IMR-90 (cell line): Measurements from ENCODE around the gene CYP26B1.

Source experiments
- BHLHE40 ChIP-seq: fragments of 150-350 bp; IDR thresholded peaks from 2 replicates; pipeline ENCODE4 v1.6.1; 2016; ENCODE audit warnings: mild to moderate bottlenecking, low read depth, low read length
- CEBPB ChIP-seq: IDR thresholded peaks from 2 replicates; pipeline ENCODE4 v1.6.1; 2012; ENCODE audit warnings: low read depth, low read length, improper control_type of control experiment
- MAZ ChIP-seq: IDR thresholded peaks from 2 replicates; pipeline ENCODE4 v1.6.1; 2012; ENCODE audit warnings: low read depth, mild to moderate bottlenecking, low read length, improper control_type of control experiment, moderate library complexity, borderline replicate concordance
- MXI1 ChIP-seq: IDR thresholded peaks from 2 replicates; pipeline ENCODE4 v1.6.1; 2012; ENCODE audit warnings: low read depth, mild to moderate bottlenecking, low read length, moderate library complexity, borderline replicate concordance
- POLR2A ChIP-seq: IDR thresholded peaks from 2 replicates; pipeline ENCODE4 v1.6.1; 2012; ENCODE audit warnings: mild to moderate bottlenecking, low read depth, low read length
- RAD21 ChIP-seq: IDR thresholded peaks from 2 replicates; pipeline ENCODE4 v1.6.1; 2012; ENCODE audit warnings: low read length, improper control_type of control experiment
- RCOR1 ChIP-seq: IDR thresholded peaks from 2 replicates; pipeline ENCODE4 v1.6.1; 2012; ENCODE audit warnings: mild to moderate bottlenecking, low read length, improper control_type of control experiment; ENCODE audit not compliant: insufficient replicate concordance
- RFX5 ChIP-seq: IDR thresholded peaks from 2 replicates; pipeline ENCODE4 v1.8.0; 2012; ENCODE audit warnings: low read depth, mild to moderate bottlenecking, low read length, moderate library complexity
- SMC3 ChIP-seq: fragments of 150-350 bp; IDR thresholded peaks from 2 replicates; pipeline ENCODE4 v1.6.1; 2016; ENCODE audit warnings: low read depth, mild to moderate bottlenecking, antibody characterized with exemption, low read length, moderate library complexity
- TF ChIP-seq, protein P1 (sequence below): conservative IDR thresholded peaks from 2 replicates; pipeline ENCODE4 v1.5.1; 2012; ENCODE audit warnings: mild to moderate bottlenecking, low read depth, low read length, improper control_type of control experiment
- TF ChIP-seq, protein P2 (sequence below): fragments of 150-350 bp; IDR thresholded peaks from 2 replicates; pipeline ENCODE4 v1.6.1; 2017; ENCODE audit warnings: mild to moderate bottlenecking, antibody characterized with exemption, low read length, low read depth

DNA sequence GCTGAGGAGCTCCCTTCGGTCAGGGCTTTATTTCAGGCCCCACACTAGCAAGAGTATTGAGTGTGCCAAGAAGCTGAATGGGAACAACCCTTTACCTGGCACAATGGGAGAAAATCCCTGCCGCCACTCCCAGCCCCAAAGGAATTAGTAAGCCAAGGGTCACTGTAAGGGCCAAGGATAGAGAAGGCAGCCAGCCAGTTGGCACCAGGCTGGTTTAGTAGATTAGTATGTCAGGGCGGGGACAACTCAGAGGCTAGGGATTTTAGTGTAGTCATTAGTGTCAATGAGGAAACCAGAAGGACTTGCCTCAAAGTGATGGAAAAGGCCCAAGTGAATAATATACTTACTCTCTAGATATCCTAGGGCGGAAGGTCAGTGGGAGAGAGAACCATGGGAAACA is 34.9 kb upstream of the CYP26B1 start:
- no peak for TF ChIP-seq RAD21
- TF ChIP-seq, protein P1, sequence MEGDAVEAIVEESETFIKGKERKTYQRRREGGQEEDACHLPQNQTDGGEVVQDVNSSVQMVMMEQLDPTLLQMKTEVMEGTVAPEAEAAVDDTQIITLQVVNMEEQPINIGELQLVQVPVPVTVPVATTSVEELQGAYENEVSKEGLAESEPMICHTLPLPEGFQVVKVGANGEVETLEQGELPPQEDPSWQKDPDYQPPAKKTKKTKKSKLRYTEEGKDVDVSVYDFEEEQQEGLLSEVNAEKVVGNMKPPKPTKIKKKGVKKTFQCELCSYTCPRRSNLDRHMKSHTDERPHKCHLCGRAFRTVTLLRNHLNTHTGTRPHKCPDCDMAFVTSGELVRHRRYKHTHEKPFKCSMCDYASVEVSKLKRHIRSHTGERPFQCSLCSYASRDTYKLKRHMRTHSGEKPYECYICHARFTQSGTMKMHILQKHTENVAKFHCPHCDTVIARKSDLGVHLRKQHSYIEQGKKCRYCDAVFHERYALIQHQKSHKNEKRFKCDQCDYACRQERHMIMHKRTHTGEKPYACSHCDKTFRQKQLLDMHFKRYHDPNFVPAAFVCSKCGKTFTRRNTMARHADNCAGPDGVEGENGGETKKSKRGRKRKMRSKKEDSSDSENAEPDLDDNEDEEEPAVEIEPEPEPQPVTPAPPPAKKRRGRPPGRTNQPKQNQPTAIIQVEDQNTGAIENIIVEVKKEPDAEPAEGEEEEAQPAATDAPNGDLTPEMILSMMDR: no peak
- TF ChIP-seq, protein P2, sequence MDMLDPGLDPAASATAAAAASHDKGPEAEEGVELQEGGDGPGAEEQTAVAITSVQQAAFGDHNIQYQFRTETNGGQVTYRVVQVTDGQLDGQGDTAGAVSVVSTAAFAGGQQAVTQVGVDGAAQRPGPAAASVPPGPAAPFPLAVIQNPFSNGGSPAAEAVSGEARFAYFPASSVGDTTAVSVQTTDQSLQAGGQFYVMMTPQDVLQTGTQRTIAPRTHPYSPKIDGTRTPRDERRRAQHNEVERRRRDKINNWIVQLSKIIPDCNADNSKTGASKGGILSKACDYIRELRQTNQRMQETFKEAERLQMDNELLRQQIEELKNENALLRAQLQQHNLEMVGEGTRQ: no peak
- TF ChIP-seq POLR2A: no peak
- no peak for TF ChIP-seq MXI1
- no peak for TF ChIP-seq RFX5
- TF ChIP-seq SMC3: no peak
- no peak for TF ChIP-seq RCOR1
- TF ChIP-seq CEBPB: no peak
- no peak for TF ChIP-seq BHLHE40
- no peak for TF ChIP-seq MAZ
